Endothelial cell of umbilical vein (primary cell): ENCODE data around the gene SETD2. TPM values are rescaled to one million over a fixed set of nuclear protein-coding genes. Genes with fewer than 3 reads are reported as not detected.

ENCODE experiments used
- BruUV-seq: library from RNA; stranded (reverse); fragments of 400-500 nt; replicated peaks from 2 replicates; lab custom pipeline; 2021; lab: Mats Ljungman, UMichigan
- CTCF ChIA-PET: fragments of 300-600, 350-600 bp; sonication (Branson Sonifier 250); formaldehyde crosslinking; loops from one replicate; lab custom pipeline; 2021; ENCODE audit warnings: antibody characterized with exemption, inconsistent platforms; lab: Charles Lee
- POLR2A ChIA-PET: fragments of 300-600, 350-600 bp; sonication (Branson Sonifier 250); formaldehyde crosslinking; loops from one replicate; lab custom pipeline; 2021; ENCODE audit warnings: antibody characterized with exemption, inconsistent platforms; lab: Charles Lee
- DNase-seq: peaks from one replicate; pipeline ENCODE4 v3.0.0-alpha.2; 2011; ENCODE audit warnings: low read depth, low spot score
- FAIRE-seq: peaks from 2 replicates; lab custom pipeline; 2011; peaks lifted over from hg19 to GRCh38; lab: Jason Lieb, UNC
- H2AFZ ChIP-seq: 2 replicates; pipeline ENCODE4 v1.6.0; 2012; ENCODE audit warnings: low read depth, low read length, control low read depth, inconsistent platforms
- H3K27ac ChIP-seq: 2 replicates; pipeline ENCODE4 v1.5.1; 2011; ENCODE audit warnings: low read depth, mild to moderate bottlenecking, control low read depth, low read length, moderate library complexity; ENCODE audit not compliant: insufficient read depth
- H3K27me3 ChIP-seq, 2 experiments: 2 replicates each; pipeline versions ENCODE4 v1.6.0 to v1.6.1; 2011; ENCODE audit warnings: low read length in 2 of 2, mixed read lengths in 1 of 2; ENCODE audit not compliant: control insufficient read depth in 2 of 2, insufficient read depth in 2 of 2
- H3K36me3 ChIP-seq, 2 experiments: 2 replicates in 1 of 2; 3 replicates in 1 of 2; pipeline ENCODE4 v1.5.1; 2011; ENCODE audit warnings: low read length in 2 of 2, mild to moderate bottlenecking in 1 of 2, moderate library complexity in 1 of 2; ENCODE audit not compliant: control insufficient read depth in 2 of 2, insufficient read depth in 2 of 2; ENCODE audit errors: extremely low read depth in 1 of 2
- H3K4me1 ChIP-seq: 3 replicates; pipeline ENCODE4 v1.5.1; 2011; ENCODE audit warnings: mild to moderate bottlenecking, low read length; ENCODE audit not compliant: control insufficient read depth, insufficient read depth; ENCODE audit errors: extremely low read depth
- H3K4me2 ChIP-seq: 2 replicates; pipeline ENCODE4 v1.6.1; 2011; ENCODE audit warnings: low read length, control low read depth, mixed read lengths; ENCODE audit not compliant: insufficient read depth
- H3K4me3 ChIP-seq, 3 experiments: fragments of 200-600 bp in 1 of 3; sonication (generic), shearing (Covaris generic) in 1 of 3; replicated peaks in 1 of 3; 2 replicates each; pipeline ENCODE4 v1.5.1; 2011 to 2016; ENCODE audit warnings: control low read depth in 3 of 3, low read length in 3 of 3, mild to moderate bottlenecking in 2 of 3, inconsistent platforms in 1 of 3, low read depth in 1 of 3, moderate library complexity in 1 of 3; ENCODE audit not compliant: insufficient read depth in 1 of 3
- H3K79me2 ChIP-seq: 2 replicates; pipeline ENCODE4 v1.6.0; 2012; ENCODE audit warnings: low read length, inconsistent platforms; ENCODE audit not compliant: control insufficient read depth, insufficient read depth
- H3K9ac ChIP-seq: replicated peaks from 2 replicates; pipeline ENCODE3; 2011; ENCODE audit warnings: low read length, control low read depth; ENCODE audit not compliant: insufficient read depth; ENCODE audit errors: extremely low read depth
- H3K9me1 ChIP-seq: replicated peaks from 3 replicates; pipeline ENCODE4 v1.6.0; 2011; ENCODE audit warnings: mild to moderate bottlenecking, low read length; ENCODE audit not compliant: control insufficient read depth, insufficient read depth; ENCODE audit errors: extremely low read depth
- H3K9me3 ChIP-seq: replicated peaks from 2 replicates; pipeline ENCODE4 v1.5.1; 2012; ENCODE audit warnings: low read length, inconsistent platforms; ENCODE audit not compliant: control insufficient read depth, insufficient read depth
- H4K20me1 ChIP-seq: replicated peaks from 2 replicates; pipeline ENCODE3; 2011; ENCODE audit warnings: mild to moderate bottlenecking, low read length; ENCODE audit not compliant: control insufficient read depth, insufficient read depth; ENCODE audit errors: extremely low read depth
- CTCF ChIP-seq, 2 donors: IDR thresholded peaks; 1 replicate in 1 of 2; 2 replicates in 1 of 2; pipeline ENCODE4 v1.5.1; 2011; ENCODE audit warnings: low read length in 2 of 2, mild to moderate bottlenecking in 2 of 2, moderate library complexity in 2 of 2, control low read depth in 1 of 2, inconsistent platforms in 1 of 2, low read depth in 1 of 2; ENCODE audit not compliant: insufficient read depth in 1 of 2; ENCODE audit errors: extremely low read depth in 1 of 2
- EZH2 ChIP-seq: IDR thresholded peaks from 2 replicates; pipeline ENCODE4 v1.6.1; 2012; ENCODE audit warnings: borderline replicate concordance, low read depth, mild to moderate bottlenecking, moderate library complexity, low read length, inconsistent platforms; ENCODE audit not compliant: severe bottlenecking
- FOS ChIP-seq: IDR thresholded peaks from 2 replicates; pipeline ENCODE4 v1.6.1; 2011; ENCODE audit warnings: mild to moderate bottlenecking, low read length, moderate library complexity, borderline replicate concordance; ENCODE audit not compliant: insufficient read depth
- GATA2 ChIP-seq: IDR thresholded peaks from 2 replicates; pipeline ENCODE4 v1.7.0; 2011; ENCODE audit warnings: low read depth, mild to moderate bottlenecking, moderate library complexity, mixed read lengths, low read length; ENCODE audit not compliant: insufficient read length, insufficient read depth
- JUN ChIP-seq: IDR thresholded peaks from 2 replicates; pipeline ENCODE4 v1.6.1; 2011; ENCODE audit warnings: borderline replicate concordance, low read depth; ENCODE audit not compliant: insufficient read length, insufficient read depth
- MAX ChIP-seq: IDR thresholded peaks from 2 replicates; pipeline ENCODE4 v1.6.1; 2011; ENCODE audit not compliant: insufficient read depth, insufficient read length
- MYC ChIP-seq: IDR thresholded peaks from one replicate; pipeline ENCODE4 v1.6.1; 2011; ENCODE audit warnings: mild to moderate bottlenecking, low read depth, low read length
- POLR2A ChIP-seq: IDR thresholded peaks from 2 replicates; pipeline ENCODE4 v1.6.1; 2012; ENCODE audit warnings: low read depth, mild to moderate bottlenecking, control low read depth, low read length
- POLR2AphosphoS5 ChIP-seq: IDR thresholded peaks from 2 replicates; pipeline ENCODE4 v1.6.1; 2012; ENCODE audit warnings: low read depth, mild to moderate bottlenecking, control low read depth, low read length, moderate library complexity; ENCODE audit not compliant: insufficient read depth
- dilution Hi-C: fragments of 300-500 bp; cut with MboI; formaldehyde crosslinking; loops from one replicate; pipeline ENCODE4 v1.15.0; 2019; ENCODE audit warnings: low sequenced_read_pairs; ENCODE audit not compliant: extremely low pct_ligation_motif_present
- intact Hi-C: fragments of 100-400 bp; cut with micrococcal nuclease; formaldehyde crosslinking; loops from one replicate; pipeline ENCODE4 v1.10.0; 2022
- polyA plus RNA-seq, 4 experiments: library from polyadenylated mRNA; depleted of rRNA in 3 of 4; stranded (reverse) in 3 of 4; unstranded in 1 of 4; fragments of >200 nt; gene quantifications; 2 replicates each; pipeline versions ENCODE4 v1.2.1 to v1.2.3, GENCODE V29; 2011 to 2012; ENCODE audit warnings: missing spikeins in 1 of 4
- total RNA-seq: library from RNA; stranded (reverse); gene quantifications from 2 replicates; pipeline ENCODE4 v1.2.3, GENCODE V29; 2021

SETD2 gene
- total and polyA plus RNA-seq, 2 donors (not counting 3 experiments of a cell fraction or from before 2014, with no cell fraction given): 13.7 to 41.4 TPM

- no TSS peak for BruUV-seq
- no peak overlapping the region for H3K4me3 ChIP-seq
- TF ChIP-seq EZH2: no peak
- no peak for TF ChIP-seq POLR2AphosphoS5
- no peak for TF ChIP-seq MAX
- TF ChIP-seq GATA2: no peak
- no peak for TF ChIP-seq JUN
- no peak for TF ChIP-seq FOS
- TF ChIP-seq MYC: no peak
- TF ChIP-seq CTCF (IDR thresholded peaks at IDR 0.05; ENCODE audit: extremely low read depth in 1 of 2, insufficient read depth in 1 of 2, low read depth in 1 of 2, low read length in 2 of 2): no peak
- no peak for TF ChIP-seq POLR2A
- intact Hi-C loops (no loop called here), dilution Hi-C loops (no loop called here)
- H3K4me2 ChIP-seq: no peak overlapping the region
- no peaks in the 10 kb centered on the region for H3K36me3 ChIP-seq
- H3K27ac ChIP-seq: no peak overlapping the region
- FAIRE-seq: no peak
- H3K4me1 ChIP-seq: no peaks in the 10 kb centered on the region
- H3K9me1 ChIP-seq: no peaks in the 10 kb centered on the region
- POLR2A ChIA-PET: no interaction called here
- H3K79me2 ChIP-seq: no peaks in the 10 kb centered on the region
- no peak overlapping the region for H2AFZ ChIP-seq
- H3K9me3 ChIP-seq: no peaks in the 10 kb centered on the region
- no peak overlapping the region for H3K9ac ChIP-seq
- CTCF ChIA-PET: no interaction called here
- no peaks in the 10 kb centered on the region for H4K20me1 ChIP-seq
- no peaks in the 10 kb centered on the region for H3K27me3 ChIP-seq
- DNase-seq: no peak
Measured at GRCh38 chr3:47202542-47202941, 38.6 kb upstream of the SETD2 start.
